HG03571 (cell line): ENCODE results near the gene ADCK1.
"Not testable (repeated sequence)": the region's sequence is repeated elsewhere in the genome, so short reads cannot be mapped to it uniquely, and the experiment has no call there.

Source experiments
- ATAC-seq: cut with Tn5 transposase; IDR thresholded peaks from one replicate; pipeline ENCODE4 v1.9.1; 2021; ENCODE audit not compliant: unreplicated experiment

Gene ADCK1

GRCh38 chr14:77864085-77864484 is 64.2 kb downstream of the ADCK1 start:
- no peak for ATAC-seq

- ATAC-seq: no peak
Observed at GRCh38 chr14:77864580-77864979, 64.7 kb downstream of the ADCK1 start.

GRCh38 chr14:77865455-77865854 is 65.5 kb downstream of the ADCK1 start:
- ATAC-seq: no peak

GRCh38 chr14:77866932-77867331 is 67.0 kb downstream of the ADCK1 start:
- ATAC-seq: no peak

GRCh38 chr14:77867476-77867875 is 67.6 kb downstream of the ADCK1 start:
- no peak for ATAC-seq

- ATAC-seq: no peak
Observed at GRCh38 chr14:77868552-77869285, 68.8 kb downstream of the ADCK1 start.

- no peak for ATAC-seq
Observed at GRCh38 chr14:77869340-77869739, 69.4 kb downstream of the ADCK1 start.

GRCh38 chr14:77870646-77871045 is 70.7 kb downstream of the ADCK1 start:
- ATAC-seq: no peak

- ATAC-seq: no peak
Observed at GRCh38 chr14:77872152-77872551, 72.2 kb downstream of the ADCK1 start.

- ATAC-seq: no peak
Observed at GRCh38 chr14:77872983-77873382, 73.1 kb downstream of the ADCK1 start.

- ATAC-seq: no peak
Observed at GRCh38 chr14:77878783-77879182, 78.9 kb downstream of the ADCK1 start.

GRCh38 chr14:77880056-77880455 is 80.1 kb downstream of the ADCK1 start:
- no peak for ATAC-seq

GRCh38 chr14:77882098-77882497 is 82.2 kb downstream of the ADCK1 start:
- ATAC-seq: no peak

- no peak for ATAC-seq
Observed at GRCh38 chr14:77882636-77883035, 82.7 kb downstream of the ADCK1 start.

GRCh38 chr14:77883131-77883846 is 83.4 kb downstream of the ADCK1 start:
- no peak for ATAC-seq

- no peak for ATAC-seq
Observed at GRCh38 chr14:77883847-77884238, 83.9 kb downstream of the ADCK1 start.

GRCh38 chr14:77885367-77885766 is 85.5 kb downstream of the ADCK1 start:
- ATAC-seq: no peak

GRCh38 chr14:77886010-77886409 is 86.1 kb downstream of the ADCK1 start:
- ATAC-seq: no peak

GRCh38 chr14:77888903-77889302 is 89.0 kb downstream of the ADCK1 start:
- not testable (repeated sequence) for ATAC-seq

- ATAC-seq: no peak
Observed at GRCh38 chr14:77889971-77890442, 90.1 kb downstream of the ADCK1 start.

- ATAC-seq: no peak
Observed at GRCh38 chr14:77890873-77891272, 91.0 kb downstream of the ADCK1 start.

GRCh38 chr14:77892381-77892871 is 92.5 kb downstream of the ADCK1 start:
- ATAC-seq: no peak
